T-helper 1 cell (primary cell): Measurements from ENCODE around the gene CC2D2A.
"Not testable (repeated sequence)": the region's sequence is repeated elsewhere in the genome, so short reads cannot be mapped to it uniquely, and the experiment has no call there.

Source experiments
- DNase-seq, 5 donors: peaks; one replicate each; pipeline ENCODE4 v3.0.0-alpha.2; 2012 to 2020

CC2D2A gene

DNA sequence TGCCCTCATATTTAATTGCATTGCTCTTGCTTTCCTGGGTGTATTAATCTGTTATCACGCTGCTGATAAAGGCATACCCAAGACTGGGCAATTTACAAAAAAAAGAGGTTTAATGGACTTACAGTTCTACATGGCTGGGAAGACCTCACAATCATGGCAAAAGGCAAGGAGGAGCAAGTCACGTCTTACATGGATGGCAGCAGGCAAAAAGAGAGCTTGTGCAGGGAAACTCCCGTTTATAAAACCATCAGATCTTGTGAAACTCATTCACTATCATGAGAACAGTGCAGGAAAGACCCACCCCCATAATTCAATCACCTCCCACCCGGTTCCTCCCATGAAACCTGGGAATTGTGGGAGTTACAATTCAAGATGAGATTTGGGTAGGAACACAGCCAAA is 48.0 kb downstream of the CC2D2A start:
- DNase-seq: not testable (repeated sequence)

DNA sequence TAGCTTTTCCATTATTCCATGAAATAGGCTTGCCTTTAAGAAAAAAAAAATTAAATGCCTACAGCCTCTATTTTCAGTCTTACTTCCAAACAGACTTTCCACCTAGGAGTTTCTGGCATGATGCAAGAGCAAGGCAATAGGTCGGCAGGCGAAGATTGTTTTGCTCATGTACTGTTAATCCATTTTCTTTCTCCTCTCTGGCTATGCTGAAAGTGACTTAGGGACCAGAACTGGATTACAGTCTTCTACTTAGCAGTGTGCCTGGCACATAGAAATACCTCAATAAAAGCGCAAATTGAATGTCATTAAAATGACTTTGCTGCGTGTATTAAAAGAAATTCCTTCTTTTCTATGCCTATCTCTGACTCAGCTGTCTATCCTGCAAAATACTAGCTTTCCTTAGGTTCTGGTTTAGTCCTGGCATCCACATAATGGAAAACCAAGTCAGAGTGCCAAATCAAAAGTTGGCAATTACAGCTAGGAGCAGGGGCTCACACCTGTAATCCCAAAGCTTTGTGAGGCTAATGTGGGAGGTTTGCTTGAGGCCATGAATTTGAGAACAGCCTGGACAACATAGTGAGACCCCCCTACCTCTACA is 51.9 kb downstream of the CC2D2A start:
- no peak for DNase-seq

DNA sequence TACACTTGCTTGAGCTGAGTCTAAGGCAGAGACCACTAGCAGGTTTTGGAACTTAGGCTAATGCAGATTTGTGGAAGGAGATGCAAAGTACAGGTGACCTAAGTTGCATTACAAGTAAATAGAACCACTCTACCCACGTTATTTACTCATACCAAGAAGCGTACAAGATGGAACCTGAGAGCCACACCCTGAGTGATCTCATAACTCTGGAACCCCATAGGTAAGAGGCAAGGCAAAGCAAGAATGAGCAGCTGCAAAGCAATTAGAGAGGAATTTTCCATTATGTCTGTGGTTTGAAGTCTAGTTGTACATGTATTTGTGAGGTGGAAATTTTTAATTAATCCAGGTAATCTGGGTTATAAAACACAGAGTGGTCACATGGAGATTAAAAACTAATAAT is 55.4 kb downstream of the CC2D2A start:
- no peak for DNase-seq

DNA sequence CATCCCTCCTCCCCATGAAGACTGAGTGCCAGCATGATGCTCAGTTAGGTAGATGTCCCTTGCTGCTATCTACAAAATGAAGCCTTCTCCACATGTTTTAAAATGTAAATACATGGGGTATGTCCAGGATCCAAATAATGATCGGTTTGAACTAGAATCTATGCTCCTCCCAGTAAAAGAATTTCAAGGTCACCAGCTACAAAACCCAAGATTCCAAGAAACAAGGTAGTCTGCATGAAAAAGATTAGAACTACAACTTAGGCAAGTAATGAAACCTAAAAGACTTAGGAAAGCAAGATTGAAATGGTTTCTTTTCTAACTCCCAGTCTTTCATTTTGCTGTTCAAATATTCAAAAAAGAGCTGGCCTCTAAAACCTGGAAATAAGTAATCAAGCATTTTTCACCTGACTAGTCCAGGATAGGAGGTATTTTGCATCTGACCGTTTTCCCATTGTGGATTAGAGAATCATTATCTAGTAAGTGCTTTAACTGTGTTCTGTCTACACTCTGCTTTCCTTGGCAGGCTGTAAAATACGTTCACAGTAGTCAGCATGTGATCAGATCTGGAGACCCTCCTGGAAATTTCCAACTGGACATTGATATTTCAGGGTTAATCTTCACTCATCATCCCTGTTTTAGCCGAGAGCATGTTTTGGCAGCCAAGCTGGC is 57.4 kb downstream of the CC2D2A start:
- no peak for DNase-seq

DNA sequence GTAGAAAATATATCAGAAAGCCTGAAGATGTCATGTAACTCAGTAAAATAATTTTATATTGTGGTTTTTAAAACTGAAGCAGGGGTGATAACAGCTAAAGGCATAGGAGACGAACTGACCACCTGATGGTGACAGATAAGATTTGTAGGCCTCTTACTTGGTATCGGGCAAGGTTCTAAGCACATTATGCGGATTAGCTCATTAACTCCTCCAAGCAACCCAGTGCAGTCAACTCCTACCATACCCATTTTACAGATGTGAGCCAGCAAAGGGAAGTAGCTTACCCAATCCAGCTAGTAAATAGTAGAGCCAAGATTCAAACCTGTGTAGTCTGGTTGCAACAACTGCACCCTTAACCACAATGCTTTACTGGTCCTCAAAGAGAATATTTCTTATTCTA is 62.1 kb downstream of the CC2D2A start:
- DNase-seq: no peak

DNA sequence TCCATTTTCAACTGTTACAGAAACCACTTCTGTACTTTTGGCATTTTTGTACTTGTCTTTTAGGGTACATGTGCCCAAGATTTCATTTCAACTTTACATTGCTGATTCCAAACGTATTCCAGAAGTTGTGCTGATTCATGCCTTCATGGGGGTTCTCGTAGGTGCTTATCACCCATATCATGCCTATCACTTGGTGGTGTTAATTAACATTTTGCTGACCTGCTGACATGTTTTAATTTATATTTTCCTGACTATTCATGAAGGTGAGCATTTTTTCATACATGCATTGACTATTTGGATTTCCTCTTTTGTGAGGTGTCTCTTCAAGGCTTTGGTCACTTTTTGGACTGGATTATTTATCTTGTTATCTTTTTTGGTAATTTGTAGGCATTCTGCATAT is 64.1 kb downstream of the CC2D2A start:
- no peak for DNase-seq

DNA sequence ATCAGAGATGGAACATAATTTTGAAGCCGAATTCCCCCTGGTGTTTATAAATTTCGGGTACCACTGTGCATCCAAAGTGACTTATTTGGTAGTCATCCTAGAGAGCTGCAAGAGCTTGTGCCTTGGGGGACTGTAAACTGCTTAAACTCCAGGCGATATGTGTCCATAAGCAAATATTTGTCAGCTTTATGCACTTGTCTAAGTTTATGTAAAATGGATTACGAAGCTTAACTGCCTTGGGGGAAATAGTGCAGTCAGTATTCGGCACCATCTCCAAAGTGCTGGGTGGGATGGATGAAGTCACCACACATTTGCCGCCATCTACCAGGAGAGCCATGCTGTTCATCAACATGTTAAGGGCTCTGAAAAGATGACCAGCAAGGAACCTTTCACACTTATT is 65.9 kb downstream of the CC2D2A start:
- DNase-seq: no peak

DNA sequence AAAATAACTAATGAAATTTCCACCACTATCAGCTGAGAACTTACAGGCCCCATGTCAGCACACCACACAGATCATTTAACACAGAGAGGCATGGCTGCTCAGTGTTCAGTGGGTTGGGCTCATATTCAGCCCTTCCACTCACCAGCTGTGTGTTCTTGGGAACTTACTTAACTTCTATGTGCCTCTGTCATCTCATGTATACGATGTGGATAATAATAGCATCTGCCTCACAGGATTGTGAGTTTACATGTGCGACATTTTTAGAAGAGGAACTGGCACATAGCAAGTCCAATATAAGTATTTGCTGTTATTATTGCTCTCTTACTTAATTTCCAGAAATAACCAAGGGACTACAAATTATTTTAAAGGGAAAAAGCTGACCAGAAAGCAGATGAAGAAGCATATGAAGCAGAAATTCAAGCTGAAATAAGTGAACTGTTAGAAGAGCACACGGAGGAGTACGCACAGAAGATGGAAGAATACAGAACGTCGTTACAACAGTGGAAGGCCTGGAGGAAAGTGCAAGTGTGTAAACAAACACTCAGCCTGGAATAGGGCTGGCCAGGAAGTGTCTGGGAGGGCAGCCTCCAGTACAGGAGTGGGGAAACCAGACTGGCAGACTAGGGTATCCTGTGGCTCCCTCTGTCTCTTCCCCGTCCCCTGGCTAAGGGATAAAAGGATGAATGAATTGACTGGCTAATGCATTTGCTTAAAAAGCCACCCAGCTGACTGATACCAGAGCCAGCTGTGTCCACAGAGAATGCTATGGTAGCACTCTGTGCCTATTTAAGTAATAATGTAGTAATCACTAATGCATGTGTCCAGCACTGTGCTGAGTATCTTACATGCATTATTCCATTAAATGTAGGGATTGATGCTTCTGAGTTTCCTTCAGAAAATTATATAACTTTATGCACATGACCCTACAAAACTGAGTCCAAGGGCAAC is 67.1 kb downstream of the CC2D2A start:
- DNase-seq: no peak

DNA sequence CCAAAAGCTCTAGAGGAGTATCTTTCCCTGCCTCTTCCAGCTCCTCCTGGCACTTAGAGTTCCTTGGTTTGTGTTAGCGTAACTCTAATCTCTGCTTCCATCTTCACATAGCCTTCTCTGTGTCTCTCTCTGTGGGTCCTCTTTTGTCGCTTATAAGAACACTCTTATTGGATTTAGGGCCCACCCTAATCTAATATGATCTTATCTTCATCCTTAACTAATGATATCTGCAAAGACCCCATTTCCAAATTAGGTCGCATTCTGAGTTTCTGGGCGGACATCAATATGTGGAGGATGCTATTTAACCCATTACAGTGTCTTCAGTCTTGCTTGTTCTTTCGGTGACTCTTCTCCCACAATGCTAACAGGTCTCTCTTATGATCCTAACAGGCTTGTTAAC is 72.3 kb downstream of the CC2D2A start:
- no peak for DNase-seq

DNA sequence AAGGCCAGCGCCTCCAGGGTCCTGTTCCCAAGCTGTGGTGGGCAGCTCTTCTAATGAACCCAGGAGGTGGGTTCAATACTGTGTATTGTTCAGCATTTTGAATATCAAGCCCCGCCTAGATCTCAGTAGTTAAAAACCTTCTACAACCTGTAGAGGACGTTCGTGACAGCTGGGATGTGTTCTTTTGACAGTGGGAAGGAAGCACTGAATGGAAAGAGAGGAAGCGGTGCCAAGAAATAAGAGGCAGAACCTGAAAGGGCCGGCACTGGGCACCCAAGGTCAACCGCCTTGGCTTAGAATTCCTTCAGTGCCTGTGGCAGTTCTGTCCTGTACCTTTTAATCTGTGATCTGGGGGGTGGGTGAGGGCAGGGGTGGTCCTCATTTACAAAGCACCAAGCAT is 73.1 kb downstream of the CC2D2A start:
- DNase-seq: no peak

DNA sequence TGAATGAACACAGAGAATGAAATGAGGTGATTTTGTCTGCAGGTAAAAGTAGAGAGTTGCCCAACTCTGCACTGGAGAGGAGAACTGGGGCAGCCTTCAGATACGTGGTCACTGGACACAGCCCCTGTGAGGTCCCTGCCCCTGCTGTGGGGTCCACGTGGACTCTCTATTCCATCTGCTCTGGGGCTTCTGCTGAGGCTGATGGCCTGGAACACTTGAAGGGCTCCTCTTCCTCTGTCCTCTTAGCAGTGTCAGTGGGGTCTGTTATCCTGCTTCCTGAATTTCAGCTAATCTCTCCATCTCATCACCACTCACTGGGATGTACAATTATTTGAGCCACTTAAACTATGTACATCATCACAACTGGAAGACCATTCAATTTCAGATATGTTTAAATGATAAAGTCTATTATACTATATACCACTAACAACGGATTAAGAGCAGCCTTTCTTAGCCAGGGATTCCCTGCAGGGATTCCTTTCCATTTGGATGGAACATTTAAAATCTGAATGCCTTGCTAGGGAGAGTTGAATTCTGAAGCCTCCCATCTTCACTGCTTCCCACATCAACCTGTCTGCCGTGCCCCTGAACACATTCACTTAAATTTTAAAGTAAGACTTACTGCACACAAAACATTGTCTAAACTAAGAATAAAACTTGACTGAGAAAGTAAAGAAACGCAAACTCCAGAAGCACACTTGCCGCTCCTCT is 74.0 kb downstream of the CC2D2A start:
- DNase-seq: no peak

DNA sequence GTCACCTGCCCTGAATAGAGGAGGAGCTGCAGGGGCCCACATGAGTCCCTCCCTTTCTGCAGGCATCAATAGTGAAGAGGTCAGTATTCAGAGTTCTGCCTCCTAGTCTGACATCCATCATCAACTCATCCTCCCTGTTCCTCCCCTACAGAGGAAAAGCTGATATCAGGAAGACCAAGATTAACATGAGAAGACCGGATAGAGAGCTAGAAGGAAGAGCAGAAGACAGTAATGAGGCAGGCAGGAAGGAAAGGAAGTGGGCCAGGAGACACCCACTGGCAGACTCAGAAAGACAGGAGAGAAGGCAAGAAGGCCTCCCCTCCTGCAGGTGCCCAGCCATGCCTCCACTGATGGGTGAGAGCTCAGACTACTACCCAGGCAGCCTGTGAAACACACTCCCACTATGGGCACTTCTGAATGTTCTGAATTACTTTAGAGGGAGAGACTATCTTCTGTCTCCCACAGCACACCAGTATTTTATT is 74.6 kb downstream of the CC2D2A start:
- DNase-seq: no peak

DNA sequence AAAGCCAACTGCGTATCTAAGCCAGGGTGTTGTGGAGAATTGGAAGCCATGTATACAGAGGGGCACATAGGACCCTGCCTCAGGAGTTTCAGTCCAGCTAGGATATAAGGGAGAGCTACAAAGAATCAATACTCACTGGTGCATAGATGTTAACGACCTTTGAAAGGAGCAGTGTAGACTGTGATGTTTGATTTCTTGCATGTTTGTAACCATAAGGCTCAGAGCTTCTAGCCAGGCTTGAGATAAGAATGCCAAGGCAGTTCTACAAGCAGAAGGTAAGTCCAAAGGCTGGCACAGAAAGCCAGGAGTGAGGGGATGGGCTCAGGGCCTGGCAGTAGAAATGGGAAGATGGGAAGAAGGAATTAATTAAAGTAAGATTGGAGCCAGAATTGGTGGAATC is 75.7 kb downstream of the CC2D2A start:
- DNase-seq: no peak

DNA sequence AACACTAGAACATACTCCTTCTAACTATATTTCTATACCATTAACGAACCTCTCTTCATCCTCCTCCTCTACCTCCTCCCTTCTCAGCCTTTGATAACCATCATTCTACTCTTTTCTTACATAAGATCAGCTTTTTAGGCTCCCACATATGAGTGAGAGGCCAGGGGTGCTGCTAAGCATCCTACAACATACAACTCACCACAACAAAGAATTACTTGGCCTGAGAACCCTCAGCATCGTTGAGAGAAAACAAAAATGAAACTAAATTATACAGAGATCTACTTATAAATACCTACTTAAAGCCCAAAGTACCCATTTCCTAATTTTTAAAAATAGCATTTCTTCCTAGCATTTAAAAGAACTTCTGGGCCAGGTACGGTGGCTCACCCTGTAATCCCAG is 77.7 kb downstream of the CC2D2A start:
- DNase-seq: peak in 2 of 5 donors; percentile 6 to 38

DNA sequence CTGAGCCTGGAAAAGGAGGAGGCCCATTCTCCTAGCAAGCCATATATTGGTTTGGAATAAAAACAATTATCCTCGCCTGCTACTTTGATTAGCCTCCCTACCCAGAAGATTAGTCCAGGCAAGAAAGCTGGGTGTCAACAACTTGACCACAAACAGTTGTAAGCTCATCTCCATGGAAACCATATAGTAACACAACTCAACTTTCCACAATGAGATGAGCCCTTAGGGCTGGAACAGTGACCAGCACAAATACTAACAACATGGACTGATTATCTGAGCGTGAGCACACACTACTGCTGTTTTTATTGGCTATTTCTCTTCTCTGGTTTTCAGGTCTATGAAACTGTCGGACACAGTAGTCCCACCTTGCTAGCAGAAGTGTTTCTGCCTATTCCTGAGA is 80.8 kb downstream of the CC2D2A start:
- DNase-seq: no peak

DNA sequence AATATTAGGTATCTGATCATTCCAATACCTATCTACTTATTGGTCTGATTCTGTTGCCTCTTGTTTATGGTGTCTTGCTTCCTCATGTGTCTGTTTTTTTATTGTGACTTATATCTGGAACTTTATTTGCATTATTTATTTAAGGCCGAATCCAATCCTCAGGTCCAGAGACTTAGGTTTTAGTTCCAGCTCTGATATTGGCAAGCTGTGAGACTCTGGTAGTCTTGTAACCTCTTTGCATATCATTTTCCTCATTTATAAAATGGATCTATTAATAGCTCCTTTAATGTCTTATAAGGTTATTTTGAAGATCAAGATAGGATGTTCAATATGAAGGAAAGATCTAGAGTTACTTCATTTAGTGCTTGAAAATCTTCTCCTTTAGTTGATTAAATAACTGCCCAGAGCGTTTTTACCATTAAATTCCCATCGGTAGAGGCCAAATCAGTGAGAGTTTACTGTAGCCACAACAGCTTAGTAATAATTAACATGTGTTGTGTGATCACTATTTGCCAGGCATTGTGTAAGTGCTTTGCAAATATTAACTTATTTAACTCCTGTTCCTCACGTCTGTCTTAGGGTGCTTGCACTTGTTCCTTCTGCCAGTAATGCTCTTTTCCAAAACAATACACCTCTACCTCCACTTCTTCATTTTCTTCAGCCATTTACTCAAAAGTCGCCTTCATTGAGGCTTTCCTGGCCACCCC is 82.2 kb downstream of the CC2D2A start:
- no peak for DNase-seq

DNA sequence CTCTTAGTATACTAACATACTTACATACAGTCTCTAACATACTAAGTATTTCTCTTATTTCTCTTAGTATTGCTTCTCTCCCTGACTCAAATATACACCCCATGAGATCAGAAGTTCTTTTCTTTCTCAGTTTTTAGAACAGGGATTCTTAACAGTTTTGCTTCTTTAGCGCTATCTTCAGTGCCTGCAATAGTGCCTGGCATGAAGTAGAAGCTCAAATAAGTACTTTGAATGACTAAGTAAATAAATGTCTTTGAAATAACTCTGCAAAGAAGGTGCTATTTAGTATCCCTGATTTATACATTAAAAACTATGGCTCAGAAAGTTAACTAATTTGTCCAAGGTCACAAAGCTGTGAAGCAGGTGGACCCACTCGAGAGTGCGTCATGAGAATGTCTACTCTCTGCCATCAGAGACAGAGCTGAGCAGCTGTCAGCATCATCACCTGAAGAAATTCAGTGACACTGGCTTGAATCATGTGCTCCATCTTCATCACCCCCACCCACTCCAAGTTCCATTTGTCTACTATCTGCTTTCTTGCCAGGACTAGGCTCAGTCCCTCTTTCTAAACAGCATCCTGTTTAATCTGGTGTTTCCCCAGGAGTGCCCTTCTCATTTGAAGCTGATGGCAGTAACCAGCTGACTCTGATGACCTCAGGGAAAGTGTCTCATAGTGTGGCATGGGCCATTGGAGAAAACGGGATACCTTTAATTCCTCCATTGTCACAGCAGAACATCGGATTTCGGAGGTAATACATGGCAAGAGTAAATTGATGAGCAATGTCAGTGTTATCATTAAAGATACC is 83.1 kb downstream of the CC2D2A start:
- no peak for DNase-seq

DNA sequence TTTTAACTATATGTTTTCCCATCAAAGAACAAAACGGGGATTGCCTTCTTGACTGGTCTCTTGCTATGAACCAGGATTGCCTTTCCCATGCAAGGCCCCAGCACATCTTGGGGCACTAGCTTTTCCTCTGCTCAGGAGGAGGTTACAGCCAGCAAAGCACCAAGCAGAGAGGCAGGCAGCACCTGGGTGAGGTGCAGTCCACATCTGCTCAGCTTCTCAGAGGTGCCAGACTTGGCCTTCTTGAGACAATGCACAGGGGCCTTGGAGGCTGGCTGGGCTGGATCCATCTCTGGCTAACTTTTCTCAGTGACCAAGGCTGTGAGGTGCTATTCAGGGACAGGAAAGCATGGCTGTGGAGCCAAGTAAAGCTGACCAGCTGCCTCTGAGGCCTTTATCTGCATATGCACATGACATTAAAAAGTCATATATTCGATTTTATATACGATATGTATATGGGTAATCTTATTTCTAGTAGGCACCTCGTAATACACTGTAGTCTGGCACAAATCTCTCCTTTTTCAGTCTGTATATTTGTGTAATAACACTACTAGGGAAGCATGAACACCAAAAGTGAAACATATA is 86.9 kb downstream of the CC2D2A start:
- DNase-seq: no peak

DNA sequence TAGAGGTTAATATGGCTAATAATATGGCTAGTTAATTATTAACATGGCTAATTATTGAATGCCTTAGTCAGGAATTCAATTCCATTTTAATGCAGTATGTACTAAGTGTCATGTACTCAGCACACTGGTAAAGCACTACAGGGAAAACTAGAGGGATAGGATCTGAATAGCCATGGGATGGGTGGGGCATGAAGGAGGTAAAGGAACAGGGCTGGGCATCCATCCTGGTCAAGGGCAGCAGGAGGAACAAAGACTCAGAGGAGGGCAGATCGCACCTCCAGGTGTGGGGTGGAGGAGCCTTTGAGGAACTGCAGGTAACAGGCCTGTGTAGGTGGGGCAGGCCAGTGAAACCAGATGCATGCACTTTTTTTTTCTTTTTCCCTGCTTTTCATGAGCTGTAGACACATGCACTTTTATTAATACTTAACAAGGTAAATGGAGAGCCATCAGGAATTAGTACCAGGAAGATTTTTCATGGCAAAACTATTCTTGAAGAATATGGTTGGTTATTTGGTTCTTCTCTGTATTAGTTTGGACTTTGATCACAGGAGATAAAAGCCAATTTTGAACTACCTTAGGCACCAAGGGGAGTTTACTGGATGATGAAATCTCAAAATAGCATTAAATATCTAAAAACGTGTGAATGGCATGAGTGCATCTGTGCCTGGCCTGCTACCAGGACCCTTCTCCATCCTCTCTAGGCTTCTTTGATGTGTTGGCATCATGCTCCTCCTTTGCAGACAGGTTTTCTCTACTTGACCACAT is 88.3 kb downstream of the CC2D2A start:
- DNase-seq: no peak

DNA sequence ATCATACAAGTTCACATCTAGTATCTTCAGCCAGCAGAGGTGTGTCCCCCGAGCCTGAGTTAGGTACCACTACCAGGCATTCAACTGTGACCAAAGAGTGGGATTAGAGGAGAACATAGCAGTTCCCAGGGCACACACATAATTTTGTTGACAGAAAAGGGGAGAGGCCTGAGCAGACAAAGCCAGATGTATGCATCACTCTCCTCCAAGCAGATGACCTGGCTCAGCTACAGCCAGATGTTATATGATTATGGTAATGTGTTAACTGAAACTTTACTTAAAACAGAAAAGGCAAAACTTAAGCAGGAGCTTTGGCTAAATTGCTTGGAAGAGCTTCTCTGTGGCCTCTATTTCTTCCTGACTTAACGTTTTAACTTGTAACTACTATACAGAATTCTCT is 88.9 kb downstream of the CC2D2A start:
- DNase-seq: no peak
